ENCODE measurements around the gene UBXN10. TPM values are rescaled to one million over a fixed set of nuclear protein-coding genes. Genes with fewer than 3 reads are reported as not detected.

Gene UBXN10
- total RNA-seq, 1 experiment from 2014 or later: 3.5 TPM

GRCh38 chr1:20180129-20180843 is 5.6 kb upstream of the UBXN10 start:
- in situ Hi-C loops (cut with HindIII; ENCODE audit: low sequenced_read_pairs): no loop called here
- DNase-seq (ENCODE audit: low spot score): no peak

- in situ Hi-C loops (cut with HindIII; ENCODE audit: low sequenced_read_pairs): no loop called here
- DNase-seq (ENCODE audit: low spot score): no peak
These were observed 5.1 kb upstream of the UBXN10 start for GRCh38 chr1:20180844-20181207.

DNA sequence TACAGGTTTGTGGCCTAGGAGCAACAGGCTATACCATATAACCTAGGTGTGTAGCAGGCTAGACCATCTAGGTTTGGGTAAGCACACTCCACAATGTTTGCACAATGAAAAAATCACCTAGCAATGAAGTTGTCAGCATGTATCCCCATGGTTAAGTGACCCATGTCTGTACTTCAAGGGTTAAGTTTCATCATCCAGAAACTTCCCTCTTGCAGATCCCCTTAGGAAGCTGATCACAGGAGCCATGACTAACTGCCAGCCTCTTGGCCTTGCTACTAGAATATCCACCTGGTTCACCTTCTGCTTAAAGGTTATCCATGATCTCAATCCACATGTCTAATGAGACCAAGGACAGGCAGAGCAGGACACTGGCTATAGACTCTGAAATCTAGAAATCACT is 3.5 kb upstream of the UBXN10 start:
- in situ Hi-C loops (cut with HindIII; ENCODE audit: low sequenced_read_pairs): no loop called here

GRCh38 chr1:20183035-20183434 is 2.9 kb upstream of the UBXN10 start:
- in situ Hi-C loops (cut with HindIII; ENCODE audit: low sequenced_read_pairs): no loop called here
- no peak for DNase-seq (ENCODE audit: low spot score)

More for the DNA sequence above, 3.5 kb upstream of the UBXN10 start:
- DNase-seq (ENCODE audit: low spot score): no peak

DNA sequence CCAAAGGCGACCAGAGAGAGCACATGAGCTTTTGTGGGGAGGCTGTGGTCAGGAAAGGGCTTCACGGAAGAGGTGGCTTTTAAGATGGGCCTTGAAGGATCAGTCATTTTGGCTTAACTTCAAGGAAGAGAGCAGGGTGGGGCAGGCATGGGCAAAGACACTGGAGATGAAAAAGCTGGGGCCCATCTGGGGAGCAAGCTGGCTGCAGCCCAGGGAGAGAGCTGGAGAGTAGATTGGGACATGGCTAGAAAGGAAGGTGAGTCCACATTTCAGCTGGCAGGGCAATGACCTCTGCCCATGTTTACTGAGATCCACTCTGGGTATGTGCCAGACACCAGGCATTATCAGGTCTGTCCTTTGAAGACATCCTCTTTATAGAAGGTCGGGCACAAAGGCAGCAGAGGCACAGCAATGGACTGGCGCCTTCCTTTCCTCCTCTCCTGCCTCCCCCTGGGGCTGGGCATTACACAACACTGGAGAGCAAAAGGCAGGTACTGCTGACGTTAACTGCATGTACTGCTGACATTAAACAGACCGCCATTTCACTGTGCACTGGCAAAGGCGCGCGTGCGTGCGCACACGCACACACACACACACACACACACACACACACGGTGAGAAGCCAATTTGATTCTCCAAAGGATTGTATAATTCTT is 2.2 kb upstream of the UBXN10 start:
- in situ Hi-C loops (cut with HindIII; ENCODE audit: low sequenced_read_pairs): no loop called here
- DNase-seq (ENCODE audit: low spot score): no peak

DNA sequence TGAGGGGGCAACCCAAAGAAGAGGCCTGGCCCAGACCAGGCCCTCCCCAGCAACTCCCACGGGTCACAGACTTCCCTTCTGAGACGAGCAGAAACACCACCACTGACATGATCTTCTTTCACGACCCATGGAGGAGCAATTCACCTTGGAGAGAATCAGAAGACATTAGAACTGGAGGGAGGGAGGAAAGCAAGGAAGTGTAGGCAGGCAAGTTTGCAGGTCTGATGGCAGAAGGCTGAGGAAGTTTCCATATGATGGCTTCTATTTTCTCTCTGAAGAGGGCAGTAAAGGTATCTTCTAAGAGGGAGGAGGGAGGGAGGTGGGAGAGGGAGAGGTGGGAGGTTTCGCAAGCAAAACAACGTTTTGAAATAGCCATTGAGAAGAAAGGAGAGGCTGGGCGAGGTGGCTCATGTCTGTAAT is 1.4 kb upstream of the UBXN10 start:
- DNase-seq (ENCODE audit: low spot score): no peak
- in situ Hi-C loops (cut with HindIII; ENCODE audit: low sequenced_read_pairs): no loop called here

DNA sequence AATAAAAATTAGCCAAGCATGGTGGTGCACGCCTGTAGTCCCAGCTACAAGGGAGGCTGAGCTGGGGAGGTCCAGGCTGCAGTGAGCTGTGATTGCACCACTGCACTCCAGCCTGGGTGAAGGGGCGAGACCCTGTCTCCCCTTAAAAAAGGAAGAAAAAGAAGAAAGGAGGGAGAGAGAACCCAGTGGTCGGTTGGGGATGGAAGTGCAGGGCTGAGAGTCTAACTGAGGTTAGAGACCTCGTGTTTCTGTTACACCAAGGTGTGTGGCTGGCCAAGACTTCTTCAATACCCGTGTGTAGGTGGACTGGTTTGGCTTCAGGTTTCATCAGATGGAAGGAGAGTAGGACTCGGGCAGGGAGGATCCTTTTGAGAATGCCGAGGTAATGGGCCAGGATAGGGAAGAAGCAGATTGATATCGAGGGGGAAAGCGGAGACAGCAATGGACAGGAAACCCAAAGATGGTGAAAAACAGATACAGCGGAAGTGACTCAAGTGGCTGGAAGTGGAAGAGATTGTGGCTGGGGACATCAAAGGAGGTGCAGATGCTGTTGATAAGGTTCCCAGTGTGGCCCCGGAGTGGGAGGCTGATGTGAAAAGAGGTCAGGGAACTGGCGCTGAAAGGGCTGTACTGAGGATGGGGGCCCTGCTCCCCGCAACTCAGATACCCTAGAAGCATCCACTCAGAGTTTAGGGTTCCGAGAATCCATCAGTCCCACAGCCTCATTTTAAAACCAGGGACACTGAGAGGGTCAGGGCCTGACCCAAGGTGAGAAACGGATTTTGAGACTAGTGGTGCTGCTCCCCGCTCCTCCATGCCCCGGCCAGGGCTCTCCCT is 681 bp upstream of the UBXN10 start:
- in situ Hi-C loops (cut with HindIII; ENCODE audit: low sequenced_read_pairs): no loop called here
- no peak for DNase-seq (ENCODE audit: low spot score)

- DNase-seq (ENCODE audit: low spot score): peak; percentile 84
- in situ Hi-C loops (cut with HindIII; ENCODE audit: low sequenced_read_pairs): no loop called here
These were observed 1.4 kb downstream of the UBXN10 start for GRCh38 chr1:20187103-20187812.

- in situ Hi-C loops (cut with HindIII; ENCODE audit: low sequenced_read_pairs): no loop called here
- no peak for DNase-seq (ENCODE audit: low spot score)
These were observed 2.0 kb downstream of the UBXN10 start for GRCh38 chr1:20187813-20188454.

DNA sequence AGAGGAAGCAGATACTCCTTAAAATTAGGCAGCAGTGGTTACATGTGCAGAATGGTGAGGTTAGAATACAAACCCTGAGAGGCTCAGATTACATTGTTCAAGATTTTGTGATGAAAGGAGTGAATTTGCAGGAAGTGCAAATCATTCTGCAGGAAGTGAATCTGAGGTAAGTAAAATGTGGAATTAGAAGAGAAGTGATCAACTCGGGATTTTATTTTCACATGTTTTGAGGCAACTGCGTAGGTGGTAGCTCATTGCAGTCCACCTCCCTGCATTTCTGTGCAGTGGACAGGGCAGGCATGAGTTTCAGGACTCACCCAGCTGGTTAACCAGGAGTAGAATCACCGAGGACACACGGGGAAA is 2.5 kb downstream of the UBXN10 start:
- in situ Hi-C loops (cut with HindIII; ENCODE audit: low sequenced_read_pairs): no loop called here
- DNase-seq (ENCODE audit: low spot score): no peak

GRCh38 chr1:20189664-20190063 is 3.8 kb downstream of the UBXN10 start:
- no peak for DNase-seq (ENCODE audit: low spot score)
- in situ Hi-C loops (cut with HindIII; ENCODE audit: low sequenced_read_pairs): no loop called here

DNA sequence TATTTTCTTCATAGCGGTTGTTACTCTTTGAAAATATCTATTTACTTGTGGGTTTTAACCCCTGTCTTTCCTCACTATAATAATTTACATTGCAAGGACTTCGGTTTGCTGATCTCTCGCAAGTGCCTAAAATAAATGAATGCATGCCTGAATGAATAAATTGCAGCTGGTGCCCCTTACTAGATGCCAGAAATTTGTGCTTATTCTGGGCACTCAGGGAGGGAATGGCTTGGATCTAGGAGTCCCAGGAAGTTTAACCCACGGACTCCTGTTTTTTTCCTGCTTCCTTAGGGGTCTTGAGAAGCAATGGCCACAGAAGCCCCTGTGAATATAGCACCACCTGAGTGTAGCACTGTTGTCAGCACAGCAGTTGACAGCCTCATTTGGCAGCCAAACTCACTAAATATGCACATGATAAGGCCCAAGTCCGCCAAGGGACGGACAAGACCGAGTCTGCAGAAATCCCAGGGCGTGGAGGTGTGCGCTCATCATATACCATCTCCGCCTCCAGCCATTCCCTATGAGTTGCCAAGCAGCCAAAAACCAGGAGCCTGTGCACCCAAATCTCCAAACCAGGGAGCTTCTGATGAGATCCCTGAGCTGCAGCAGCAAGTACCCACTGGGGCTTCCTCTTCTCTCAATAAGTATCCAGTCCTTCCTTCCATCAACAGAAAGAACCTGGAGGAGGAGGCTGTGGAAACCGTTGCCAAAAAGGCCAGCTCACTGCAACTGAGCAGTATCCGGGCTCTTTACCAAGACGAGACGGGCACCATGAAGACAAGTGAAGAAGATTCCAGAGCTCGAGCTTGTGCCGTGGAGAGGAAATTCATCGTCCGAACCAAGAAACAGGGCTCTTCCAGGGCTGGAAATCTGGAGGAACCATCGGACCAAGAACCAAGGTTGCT is 4.6 kb downstream of the UBXN10 start:
- DNase-seq (ENCODE audit: low spot score): peak; percentile 65
- in situ Hi-C loops (cut with HindIII; ENCODE audit: low sequenced_read_pairs): no loop called here

- DNase-seq (ENCODE audit: low spot score): no peak
- in situ Hi-C loops (cut with HindIII; ENCODE audit: low sequenced_read_pairs): no loop called here
These were observed 5.5 kb downstream of the UBXN10 start for GRCh38 chr1:20191266-20191825.

- DNase-seq (ENCODE audit: low spot score): no peak
- in situ Hi-C loops (cut with HindIII; ENCODE audit: low sequenced_read_pairs): no loop called here
These were observed 6.5 kb downstream of the UBXN10 start for GRCh38 chr1:20192364-20192763.

DNA sequence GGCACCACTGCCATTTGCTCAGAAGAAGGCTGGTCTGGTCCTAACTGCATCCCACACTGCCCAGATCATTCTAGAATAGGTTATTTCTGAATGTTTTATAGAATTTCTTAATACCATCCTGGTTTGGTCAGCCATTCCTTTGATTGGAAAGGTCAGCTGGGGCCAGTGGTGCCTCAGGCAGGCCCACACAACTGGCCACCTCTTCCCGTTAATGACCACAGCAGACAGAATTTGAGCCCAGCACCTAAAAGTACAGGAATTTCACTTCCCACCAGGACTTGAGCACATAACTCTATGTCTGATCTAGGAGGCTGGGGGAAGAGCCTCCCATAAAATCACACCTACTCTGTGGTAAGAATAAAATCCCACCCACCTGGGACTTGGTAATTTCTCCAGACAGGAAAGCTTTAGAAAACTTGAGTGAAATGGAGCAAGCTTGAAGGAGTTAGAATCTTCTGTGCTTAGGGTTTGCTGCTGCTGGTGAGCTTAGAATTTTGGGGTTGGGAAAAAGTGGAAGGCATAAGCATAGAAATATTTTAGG is 7.0 kb downstream of the UBXN10 start:
- DNase-seq (ENCODE audit: low spot score): no peak
- in situ Hi-C loops (cut with HindIII; ENCODE audit: low sequenced_read_pairs): no loop called here

DNA sequence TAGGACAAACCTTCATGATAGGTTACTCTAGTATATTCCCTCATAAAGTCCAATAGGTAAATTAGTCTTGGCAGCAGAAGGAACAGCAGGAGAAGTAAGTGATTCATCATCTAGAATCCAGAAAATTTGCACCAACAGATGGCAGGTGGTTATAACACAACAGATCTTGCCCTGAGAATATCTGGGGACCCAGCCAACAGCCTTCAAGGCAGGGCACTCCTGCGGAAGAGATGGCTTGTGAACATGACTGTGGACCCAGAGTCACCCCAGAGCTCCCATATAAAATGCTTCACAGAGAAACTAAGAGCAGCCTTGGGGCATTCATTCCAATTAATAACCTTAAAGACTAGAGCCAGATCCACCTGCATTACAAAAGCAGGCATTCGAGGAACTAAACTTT is 8.3 kb downstream of the UBXN10 start:
- in situ Hi-C loops (cut with HindIII; ENCODE audit: low sequenced_read_pairs): no loop called here
- DNase-seq (ENCODE audit: low spot score): peak; percentile 98

DNA sequence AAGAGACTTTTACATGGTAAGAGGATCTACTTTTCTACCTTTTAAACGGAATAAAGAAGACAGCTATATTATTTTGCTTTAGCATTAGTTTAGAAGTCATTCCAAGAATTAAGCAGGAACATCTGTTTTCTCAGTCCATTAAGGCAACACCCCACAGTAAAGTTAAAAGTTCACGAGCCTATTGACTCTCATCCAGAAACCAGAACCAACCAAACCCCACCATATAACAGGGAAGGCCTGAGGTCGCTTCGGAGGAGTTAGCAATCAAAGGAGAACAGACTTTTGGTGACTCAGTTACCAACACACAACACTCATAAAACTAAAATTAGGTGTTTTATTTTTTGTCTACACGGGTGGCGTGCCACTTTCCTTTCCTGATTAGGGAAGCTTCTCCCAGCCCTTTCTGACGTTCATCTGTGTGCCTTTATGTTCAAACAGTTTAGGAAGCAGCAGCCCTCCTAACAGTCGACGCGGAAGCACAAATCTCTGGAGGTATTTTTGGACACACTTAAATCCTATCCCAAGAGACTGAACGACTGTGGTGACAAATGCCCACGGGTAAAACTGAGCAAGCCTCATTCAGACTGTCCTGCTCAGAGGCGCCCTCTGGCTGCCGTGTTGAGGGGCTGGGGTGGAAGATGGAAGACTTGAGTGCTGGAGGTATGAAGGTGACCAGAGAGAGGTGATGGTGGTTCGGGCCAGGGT is 9.0 kb downstream of the UBXN10 start:
- in situ Hi-C loops (cut with HindIII; ENCODE audit: low sequenced_read_pairs): no loop called here
- no peak for DNase-seq (ENCODE audit: low spot score)

All from G401 (cell line).